Stimulated activated CD4-positive, alpha-beta T cell treated with anti-CD3 and anti-CD28 coated beads, Interleukin-12 subunit alpha, Interleukin-12 subunit beta, amount 100 ng/mL, for 4 hours (primary cell): Measurements from ENCODE around the gene KRTAP4-8.
"Not testable (repeated sequence)": the region's sequence is repeated elsewhere in the genome, so short reads cannot be mapped to it uniquely, and the experiment has no call there.

Source experiments
- DNase-seq: peaks from one replicate; pipeline ENCODE4 v3.0.0-alpha.2; 2020

Gene KRTAP4-8

GRCh38 chr17:41098042-41098441, at the start of gene KRTAP4-8:
KRTAP4-8 (minus strand) TSS chr17:41098142; CDS start chr17:41098084, 58 bp downstream.
- DNase-seq: no peak

- DNase-seq: no peak
Measured at GRCh38 chr17:41145261-41145660, 47.3 kb upstream of the KRTAP4-8 start.

GRCh38 chr17:41144846-41145245, 46.9 kb upstream of the KRTAP4-8 start:
- no peak for DNase-seq

- DNase-seq: no peak
Measured at GRCh38 chr17:41141361-41141760, 43.4 kb upstream of the KRTAP4-8 start.

- no peak for DNase-seq
Measured at GRCh38 chr17:41140360-41141131, 42.6 kb upstream of the KRTAP4-8 start, which contains the start of gene KRTAP4-6. KRTAP4-6 (minus strand) TSS chr17:41140544; CDS start chr17:41140487, 57 bp downstream.

- not testable (repeated sequence) for DNase-seq
Measured at GRCh38 chr17:41139865-41140264, 41.9 kb upstream of the KRTAP4-8 start.

- no peak for DNase-seq
Measured at GRCh38 chr17:41133880-41134735, 36.2 kb upstream of the KRTAP4-8 start.

GRCh38 chr17:41131979-41132378, 34.0 kb upstream of the KRTAP4-8 start:
- DNase-seq: no peak

- DNase-seq: no peak
Measured at GRCh38 chr17:41127371-41127770, 29.4 kb upstream of the KRTAP4-8 start.

- no peak for DNase-seq
Measured at GRCh38 chr17:41126412-41126811, 28.5 kb upstream of the KRTAP4-8 start.

- no peak for DNase-seq
Measured at GRCh38 chr17:41125064-41125463, 27.1 kb upstream of the KRTAP4-8 start.

- not testable (repeated sequence) for DNase-seq
Measured at GRCh38 chr17:41123991-41124371, 26.0 kb upstream of the KRTAP4-8 start, which contains the start of gene KRTAP4-12. KRTAP4-12 (minus strand) TSS chr17:41124182; CDS start chr17:41124122, 60 bp downstream.

GRCh38 chr17:41123292-41123990, 25.5 kb upstream of the KRTAP4-8 start:
- DNase-seq: not testable (repeated sequence)

GRCh38 chr17:41121742-41122141, 23.8 kb upstream of the KRTAP4-8 start:
- DNase-seq: no peak

- DNase-seq: not testable (repeated sequence)
Measured at GRCh38 chr17:41119696-41120690, 22.1 kb upstream of the KRTAP4-8 start.

- DNase-seq: no peak
Measured at GRCh38 chr17:41118721-41119120, 20.8 kb upstream of the KRTAP4-8 start.

GRCh38 chr17:41117846-41118386, 20.0 kb upstream of the KRTAP4-8 start, which contains the start of gene KRTAP4-11:
KRTAP4-11 (minus strand) TSS chr17:41118373; CDS start chr17:41118315, 58 bp downstream.
- not testable (repeated sequence) for DNase-seq

GRCh38 chr17:41116297-41116696, 18.4 kb upstream of the KRTAP4-8 start:
- no peak for DNase-seq

- no peak for DNase-seq
Measured at GRCh38 chr17:41111151-41111885, 13.4 kb upstream of the KRTAP4-8 start.

- DNase-seq: not testable (repeated sequence)
Measured at GRCh38 chr17:41108728-41109386, 10.9 kb upstream of the KRTAP4-8 start.
